ENCODE results near the gene GAB3.

GRCh38 chrX:154729439-154729838, 21.4 kb downstream of the GAB3 start:
- TF ChIP-seq REST (IDR thresholded peaks at IDR 0.05; ENCODE audit: borderline replicate concordance) (no peak), CTCF (IDR thresholded peaks at IDR 0.05; ENCODE audit: poor library complexity, severe bottlenecking) (no peak), RAD21 (conservative IDR thresholded peaks at IDR 0.05) (no peak), SMC3 (conservative IDR thresholded peaks at IDR 0.05; ENCODE audit: poor library complexity) (no peak), MXI1 (conservative IDR thresholded peaks at IDR 0.05; ENCODE audit: poor library complexity, severe bottlenecking) (no peak), POLR2AphosphoS5 (IDR thresholded peaks at IDR 0.05) (no peak), TAF1 (IDR thresholded peaks at IDR 0.05; ENCODE audit: low read depth) (no peak), EP300 (conservative IDR thresholded peaks at IDR 0.05; ENCODE audit: poor library complexity, severe bottlenecking) (no peak), EZH2 (IDR thresholded peaks at IDR 0.05; ENCODE audit: borderline replicate concordance, insufficient read depth, low read length, poor library complexity, severe bottlenecking) (no peak)
